IPS DF 19.7 (cell line): ENCODE data around the gene LAMA1.

Source experiments
- DNase-seq: peaks from one replicate; pipeline ENCODE4 v3.0.0-alpha.2; 2013; ENCODE audit warnings: low read depth, low spot score

LAMA1 gene

GRCh38 chr18:7048081-7048480, 69.5 kb downstream of the LAMA1 start:
- no peak for DNase-seq

GRCh38 chr18:7047336-7047735, 70.3 kb downstream of the LAMA1 start:
- DNase-seq, result no peak

- DNase-seq, result peak; percentile 25
Measured at GRCh38 chr18:7038330-7038851, 79.2 kb downstream of the LAMA1 start.

- no peak for DNase-seq
Measured at GRCh38 chr18:7037470-7037869, 80.1 kb downstream of the LAMA1 start.

GRCh38 chr18:7035807-7036206, 81.8 kb downstream of the LAMA1 start:
- no peak for DNase-seq

- no peak for DNase-seq
Measured at GRCh38 chr18:7034924-7035323, 82.7 kb downstream of the LAMA1 start.

- no peak for DNase-seq
Measured at GRCh38 chr18:7032537-7032936, 85.1 kb downstream of the LAMA1 start.

GRCh38 chr18:7028625-7029024, 89.0 kb downstream of the LAMA1 start:
- DNase-seq, result no peak

- no peak for DNase-seq
Measured at GRCh38 chr18:7025194-7025593, 92.4 kb downstream of the LAMA1 start.

- DNase-seq, result no peak
Measured at GRCh38 chr18:7023581-7023980, 94.0 kb downstream of the LAMA1 start.

- no peak for DNase-seq
Measured at GRCh38 chr18:7023063-7023580, 94.5 kb downstream of the LAMA1 start.

GRCh38 chr18:7021994-7022840, 95.4 kb downstream of the LAMA1 start:
- no peak for DNase-seq

GRCh38 chr18:7020995-7021777, 96.4 kb downstream of the LAMA1 start:
- DNase-seq, result no peak

- no peak for DNase-seq
Measured at GRCh38 chr18:7017013-7017412, 100.6 kb downstream of the LAMA1 start.

- no peak for DNase-seq
Measured at GRCh38 chr18:7011142-7011541, 106.5 kb downstream of the LAMA1 start.

GRCh38 chr18:7004009-7004408, 113.6 kb downstream of the LAMA1 start:
- no peak for DNase-seq

GRCh38 chr18:7002107-7002506, 115.5 kb downstream of the LAMA1 start:
- no peak for DNase-seq

GRCh38 chr18:7000484-7001096, 117.0 kb downstream of the LAMA1 start:
- no peak for DNase-seq

- DNase-seq, result no peak
Measured at GRCh38 chr18:6997808-6998207, 119.8 kb downstream of the LAMA1 start.

GRCh38 chr18:6994771-6995430, 122.7 kb downstream of the LAMA1 start:
- no peak for DNase-seq

- no peak for DNase-seq
Measured at GRCh38 chr18:6994056-6994770, 123.4 kb downstream of the LAMA1 start.
